K562 (cell line): ENCODE measurements around the gene ANTKMT. TPM values are rescaled to one million over a fixed set of nuclear protein-coding genes. Genes with fewer than 3 reads are reported as not detected.

Source experiments
- EP300 ChIP-seq: IDR thresholded peaks from 2 replicates; pipeline ENCODE4 v1.6.1; 2012; ENCODE audit warnings: low read length, improper control_type of control experiment
- MCM3 ChIP-seq: fragments of 450-650 bp; IDR thresholded peaks from 2 replicates; pipeline ENCODE4 v1.6.1; 2016
- MTA3 ChIP-seq: fragments of 450-650 bp; formaldehyde crosslinking; IDR thresholded peaks from 2 replicates; pipeline ENCODE4 v1.6.1; 2017; ENCODE audit warnings: mild to moderate bottlenecking, borderline replicate concordance
- NCOA1 ChIP-seq: fragments of 450-650 bp; IDR thresholded peaks from 2 replicates; pipeline ENCODE4 v1.6.1; 2016; ENCODE audit warnings: low read depth
- POLR2B ChIP-seq: fragments of 450-650 bp; IDR thresholded peaks from 2 replicates; pipeline ENCODE4 v1.6.1; 2018; ENCODE audit warnings: low read depth; ENCODE audit not compliant: partially characterized antibody
- RFX7 ChIP-seq: fragments of 250-450 bp; sonication (Bioruptor Pico); IDR thresholded peaks from 2 replicates; pipeline ENCODE4 v1.5.1; 2021; ENCODE audit warnings: mild to moderate bottlenecking
- STAG1 ChIP-seq: sonication (generic); formaldehyde crosslinking; IDR thresholded peaks from 2 replicates; pipeline ENCODE4 v1.5.0; 2020; ENCODE audit warnings: missing genetic modification reagents, borderline replicate concordance
- ZBED1 ChIP-seq: IDR thresholded peaks from 2 replicates; pipeline ENCODE4 v1.6.1; 2014
- ZFP36 ChIP-seq: fragments of 150-350 bp; IDR thresholded peaks from 2 replicates; pipeline ENCODE4 v1.6.1; 2018; ENCODE audit warnings: low read length, low read depth; ENCODE audit not compliant: partially characterized antibody
- ZNF24 ChIP-seq: fragments of 450-650 bp; IDR thresholded peaks from 2 replicates; pipeline ENCODE4 v1.6.1; 2016
- ZNF3 ChIP-seq: fragments of 250-450 bp; sonication (Bioruptor Pico); IDR thresholded peaks from 2 replicates; pipeline ENCODE4 v1.5.0; 2021; ENCODE audit warnings: mild to moderate bottlenecking, moderate library complexity
- polyA plus RNA-seq, 8 experiments: library from polyadenylated mRNA; depleted of rRNA in 4 of 8; stranded (reverse) in 5 of 8; unstranded in 3 of 8; fragments of >200 nt; fragmentation: Nextera tagmentation in 2 of 8; fragmentation: Illumina TruSeq in 1 of 8; extraction: Ambion mirVana in 2 of 8; extraction: Trizol in 1 of 8; gene quantifications; 2 replicates each; pipeline versions ENCODE4 v1.2.1 to v1.2.3, GENCODE V29; 2011 to 2014; ENCODE audit warnings: inconsistent platforms in 1 of 8, missing spikeins in 1 of 8
- total RNA-seq, 7 experiments: library from RNA; depleted of rRNA in 6 of 7; stranded (reverse); fragments of >200 nt in 6 of 7; fragmentation: Illumina TruSeq in 2 of 7; extraction: Trizol in 2 of 7; gene quantifications; 2 replicates each; pipeline versions ENCODE4 v1.2.1 to v1.2.3, GENCODE V29; 2011 to 2021; ENCODE audit warnings: low replicate concordance in 1 of 7
- TF ChIP-seq, protein P1 (sequence below), 2 experiments: fragments of 450-650 bp; IDR thresholded peaks; 2 replicates each; pipeline ENCODE4 v1.6.1; 2018; ENCODE audit warnings: mild to moderate bottlenecking in 2 of 2, low read depth in 1 of 2; ENCODE audit not compliant: partially characterized antibody in 2 of 2
- TF ChIP-seq, protein P2 (sequence below): sonication (generic); formaldehyde crosslinking; IDR thresholded peaks from 2 replicates; pipeline ENCODE4 v1.8.0; 2022; ENCODE audit warnings: mild to moderate bottlenecking, missing genetic modification reagents, borderline replicate concordance
- TF ChIP-seq, protein P3 (sequence below): fragments of 450-650 bp; formaldehyde crosslinking; IDR thresholded peaks from 2 replicates; pipeline ENCODE4 v1.4.0; 2020; ENCODE audit warnings: mild to moderate bottlenecking
- TF ChIP-seq, protein P4 (sequence below): sonication (generic); formaldehyde crosslinking; IDR thresholded peaks from 2 replicates; pipeline ENCODE4 v1.8.0; 2022; ENCODE audit warnings: missing genetic modification reagents, mild to moderate bottlenecking, borderline replicate concordance
- TF ChIP-seq, protein P5 (sequence below): fragments of 450-650 bp; IDR thresholded peaks from 2 replicates; pipeline ENCODE4 v1.6.1; 2016; ENCODE audit warnings: mild to moderate bottlenecking

ANTKMT gene
- total and polyA plus RNA-seq, 9 of the 15 experiments (the other 6 are each of a cell fraction or from before 2014, with no cell fraction given): 0.58 to 217 (median 19.1) TPM

DNA sequence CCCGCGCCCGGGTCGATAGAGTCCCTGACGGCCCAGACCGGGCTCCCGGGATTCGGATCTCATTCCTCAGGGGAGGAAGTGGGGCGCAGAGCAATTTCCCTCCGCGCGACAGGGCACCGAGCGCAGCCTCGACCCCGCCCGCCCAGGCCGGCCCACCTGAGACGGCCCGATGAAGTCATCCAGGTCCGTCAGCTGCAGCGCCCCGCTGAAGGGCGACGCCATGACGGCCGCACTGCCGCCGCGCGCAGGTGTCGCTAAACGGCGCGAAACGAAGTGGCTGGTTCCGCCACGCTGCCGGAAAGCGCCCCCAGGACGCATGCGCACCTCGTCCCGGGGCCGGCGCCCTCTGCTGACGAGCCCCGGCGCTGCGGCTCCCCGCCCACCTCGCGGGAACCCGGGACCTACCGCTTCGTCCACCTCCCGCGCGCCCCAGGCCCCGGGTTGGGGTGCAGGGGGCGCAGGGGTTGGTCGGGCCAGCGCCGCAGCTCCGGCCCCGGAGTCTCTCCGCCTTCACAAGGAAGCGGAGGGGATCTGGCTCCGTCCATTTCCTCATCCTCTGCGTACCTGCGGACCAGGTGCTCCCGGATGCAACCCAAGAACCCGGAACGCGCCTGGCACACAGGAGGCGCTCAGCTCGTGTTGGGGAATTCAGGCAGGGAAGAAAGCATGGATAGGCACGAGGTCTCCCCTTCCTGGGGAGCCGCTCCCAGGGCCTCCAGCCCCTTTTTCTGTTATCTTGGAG lies 20.0 kb downstream of the ANTKMT start, which contains the start of gene CIAO3 (continued):
- TF ChIP-seq, protein P1, sequence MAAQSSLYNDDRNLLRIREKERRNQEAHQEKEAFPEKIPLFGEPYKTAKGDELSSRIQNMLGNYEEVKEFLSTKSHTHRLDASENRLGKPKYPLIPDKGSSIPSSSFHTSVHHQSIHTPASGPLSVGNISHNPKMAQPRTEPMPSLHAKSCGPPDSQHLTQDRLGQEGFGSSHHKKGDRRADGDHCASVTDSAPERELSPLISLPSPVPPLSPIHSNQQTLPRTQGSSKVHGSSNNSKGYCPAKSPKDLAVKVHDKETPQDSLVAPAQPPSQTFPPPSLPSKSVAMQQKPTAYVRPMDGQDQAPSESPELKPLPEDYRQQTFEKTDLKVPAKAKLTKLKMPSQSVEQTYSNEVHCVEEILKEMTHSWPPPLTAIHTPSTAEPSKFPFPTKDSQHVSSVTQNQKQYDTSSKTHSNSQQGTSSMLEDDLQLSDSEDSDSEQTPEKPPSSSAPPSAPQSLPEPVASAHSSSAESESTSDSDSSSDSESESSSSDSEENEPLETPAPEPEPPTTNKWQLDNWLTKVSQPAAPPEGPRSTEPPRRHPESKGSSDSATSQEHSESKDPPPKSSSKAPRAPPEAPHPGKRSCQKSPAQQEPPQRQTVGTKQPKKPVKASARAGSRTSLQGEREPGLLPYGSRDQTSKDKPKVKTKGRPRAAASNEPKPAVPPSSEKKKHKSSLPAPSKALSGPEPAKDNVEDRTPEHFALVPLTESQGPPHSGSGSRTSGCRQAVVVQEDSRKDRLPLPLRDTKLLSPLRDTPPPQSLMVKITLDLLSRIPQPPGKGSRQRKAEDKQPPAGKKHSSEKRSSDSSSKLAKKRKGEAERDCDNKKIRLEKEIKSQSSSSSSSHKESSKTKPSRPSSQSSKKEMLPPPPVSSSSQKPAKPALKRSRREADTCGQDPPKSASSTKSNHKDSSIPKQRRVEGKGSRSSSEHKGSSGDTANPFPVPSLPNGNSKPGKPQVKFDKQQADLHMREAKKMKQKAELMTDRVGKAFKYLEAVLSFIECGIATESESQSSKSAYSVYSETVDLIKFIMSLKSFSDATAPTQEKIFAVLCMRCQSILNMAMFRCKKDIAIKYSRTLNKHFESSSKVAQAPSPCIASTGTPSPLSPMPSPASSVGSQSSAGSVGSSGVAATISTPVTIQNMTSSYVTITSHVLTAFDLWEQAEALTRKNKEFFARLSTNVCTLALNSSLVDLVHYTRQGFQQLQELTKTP (IDR thresholded peaks at IDR 0.05; ENCODE audit: low read depth in 1 of 2, partially characterized antibody in 2 of 2): no peak
- TF ChIP-seq, protein P2, sequence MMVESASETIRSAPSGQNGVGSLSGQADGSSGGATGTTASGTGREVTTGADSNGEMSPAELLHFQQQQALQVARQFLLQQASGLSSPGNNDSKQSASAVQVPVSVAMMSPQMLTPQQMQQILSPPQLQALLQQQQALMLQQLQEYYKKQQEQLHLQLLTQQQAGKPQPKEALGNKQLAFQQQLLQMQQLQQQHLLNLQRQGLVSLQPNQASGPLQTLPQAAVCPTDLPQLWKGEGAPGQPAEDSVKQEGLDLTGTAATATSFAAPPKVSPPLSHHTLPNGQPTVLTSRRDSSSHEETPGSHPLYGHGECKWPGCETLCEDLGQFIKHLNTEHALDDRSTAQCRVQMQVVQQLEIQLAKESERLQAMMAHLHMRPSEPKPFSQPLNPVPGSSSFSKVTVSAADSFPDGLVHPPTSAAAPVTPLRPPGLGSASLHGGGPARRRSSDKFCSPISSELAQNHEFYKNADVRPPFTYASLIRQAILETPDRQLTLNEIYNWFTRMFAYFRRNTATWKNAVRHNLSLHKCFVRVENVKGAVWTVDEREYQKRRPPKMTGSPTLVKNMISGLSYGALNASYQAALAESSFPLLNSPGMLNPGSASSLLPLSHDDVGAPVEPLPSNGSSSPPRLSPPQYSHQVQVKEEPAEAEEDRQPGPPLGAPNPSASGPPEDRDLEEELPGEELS (CRISPR knock-in tag): no peak
- no peak for TF ChIP-seq NCOA1
- TF ChIP-seq EP300: 0 out of 2 replicates have a peak, but pooled peaks have one; percentile 10
- TF ChIP-seq STAG1 (CRISPR knock-in tag): no peak
- no peak for TF ChIP-seq RFX7 (CRISPR knock-in tag)
- no peak for TF ChIP-seq ZBED1
- peak; percentile 12; the same call in 1 of the 2 replicates for TF ChIP-seq ZNF24
- no peak for TF ChIP-seq POLR2B
- TF ChIP-seq MTA3: peak; percentile 82; the same call in 1 of the 2 replicates
- TF ChIP-seq, protein P3, sequence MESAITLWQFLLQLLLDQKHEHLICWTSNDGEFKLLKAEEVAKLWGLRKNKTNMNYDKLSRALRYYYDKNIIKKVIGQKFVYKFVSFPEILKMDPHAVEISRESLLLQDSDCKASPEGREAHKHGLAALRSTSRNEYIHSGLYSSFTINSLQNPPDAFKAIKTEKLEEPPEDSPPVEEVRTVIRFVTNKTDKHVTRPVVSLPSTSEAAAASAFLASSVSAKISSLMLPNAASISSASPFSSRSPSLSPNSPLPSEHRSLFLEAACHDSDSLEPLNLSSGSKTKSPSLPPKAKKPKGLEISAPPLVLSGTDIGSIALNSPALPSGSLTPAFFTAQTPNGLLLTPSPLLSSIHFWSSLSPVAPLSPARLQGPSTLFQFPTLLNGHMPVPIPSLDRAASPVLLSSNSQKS (CRISPR knock-in tag): no peak
- TF ChIP-seq, protein P4, sequence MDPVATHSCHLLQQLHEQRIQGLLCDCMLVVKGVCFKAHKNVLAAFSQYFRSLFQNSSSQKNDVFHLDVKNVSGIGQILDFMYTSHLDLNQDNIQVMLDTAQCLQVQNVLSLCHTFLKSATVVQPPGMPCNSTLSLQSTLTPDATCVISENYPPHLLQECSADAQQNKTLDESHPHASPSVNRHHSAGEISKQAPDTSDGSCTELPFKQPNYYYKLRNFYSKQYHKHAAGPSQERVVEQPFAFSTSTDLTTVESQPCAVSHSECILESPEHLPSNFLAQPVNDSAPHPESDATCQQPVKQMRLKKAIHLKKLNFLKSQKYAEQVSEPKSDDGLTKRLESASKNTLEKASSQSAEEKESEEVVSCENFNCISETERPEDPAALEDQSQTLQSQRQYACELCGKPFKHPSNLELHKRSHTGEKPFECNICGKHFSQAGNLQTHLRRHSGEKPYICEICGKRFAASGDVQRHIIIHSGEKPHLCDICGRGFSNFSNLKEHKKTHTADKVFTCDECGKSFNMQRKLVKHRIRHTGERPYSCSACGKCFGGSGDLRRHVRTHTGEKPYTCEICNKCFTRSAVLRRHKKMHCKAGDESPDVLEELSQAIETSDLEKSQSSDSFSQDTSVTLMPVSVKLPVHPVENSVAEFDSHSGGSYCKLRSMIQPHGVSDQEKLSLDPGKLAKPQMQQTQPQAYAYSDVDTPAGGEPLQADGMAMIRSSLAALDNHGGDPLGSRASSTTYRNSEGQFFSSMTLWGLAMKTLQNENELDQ (CRISPR knock-in tag): no peak
- TF ChIP-seq ZNF3: no peak
- TF ChIP-seq MCM3: peak; percentile 82; the same call in 1 of the 2 replicates
- TF ChIP-seq, protein P5, sequence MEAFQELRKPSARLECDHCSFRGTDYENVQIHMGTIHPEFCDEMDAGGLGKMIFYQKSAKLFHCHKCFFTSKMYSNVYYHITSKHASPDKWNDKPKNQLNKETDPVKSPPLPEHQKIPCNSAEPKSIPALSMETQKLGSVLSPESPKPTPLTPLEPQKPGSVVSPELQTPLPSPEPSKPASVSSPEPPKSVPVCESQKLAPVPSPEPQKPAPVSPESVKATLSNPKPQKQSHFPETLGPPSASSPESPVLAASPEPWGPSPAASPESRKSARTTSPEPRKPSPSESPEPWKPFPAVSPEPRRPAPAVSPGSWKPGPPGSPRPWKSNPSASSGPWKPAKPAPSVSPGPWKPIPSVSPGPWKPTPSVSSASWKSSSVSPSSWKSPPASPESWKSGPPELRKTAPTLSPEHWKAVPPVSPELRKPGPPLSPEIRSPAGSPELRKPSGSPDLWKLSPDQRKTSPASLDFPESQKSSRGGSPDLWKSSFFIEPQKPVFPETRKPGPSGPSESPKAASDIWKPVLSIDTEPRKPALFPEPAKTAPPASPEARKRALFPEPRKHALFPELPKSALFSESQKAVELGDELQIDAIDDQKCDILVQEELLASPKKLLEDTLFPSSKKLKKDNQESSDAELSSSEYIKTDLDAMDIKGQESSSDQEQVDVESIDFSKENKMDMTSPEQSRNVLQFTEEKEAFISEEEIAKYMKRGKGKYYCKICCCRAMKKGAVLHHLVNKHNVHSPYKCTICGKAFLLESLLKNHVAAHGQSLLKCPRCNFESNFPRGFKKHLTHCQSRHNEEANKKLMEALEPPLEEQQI: no peak
- TF ChIP-seq ZFP36: peak; percentile 8
